HEK293 (cell line): ENCODE results near the gene BACE1-AS.

Source experiments
- CTCF ChIA-PET: fragments of 350-600 bp; formaldehyde crosslinking; extraction: SDS; loops from one replicate; lab custom pipeline; 2021; ENCODE audit warnings: antibody characterized with exemption; lab: Yijun Ruan, JAX
- POLR2A ChIA-PET: fragments of 300-600 bp; formaldehyde crosslinking; extraction: SDS; loops from one replicate; lab custom pipeline; 2020; ENCODE audit warnings: antibody characterized with exemption, inconsistent platforms; lab: Yijun Ruan, JAX
- H3K27ac ChIP-seq: fragments of 200-500 bp; sonication (Bioruptor generic); 2 replicates; pipeline ENCODE4 v1.5.1; 2014; ENCODE audit warnings: low read depth, low read length, control low read depth, inconsistent platforms; ENCODE audit errors: extremely low read depth
- H3K36me3 ChIP-seq, 2 experiments: fragments of 200-500 bp in 1 of 2; sonication (Bioruptor generic) in 1 of 2; 1 replicate in 1 of 2; 2 replicates in 1 of 2; pipeline ENCODE4 v1.5.1; 2014 to 2017; ENCODE audit warnings: inconsistent platforms in 2 of 2, low read length in 2 of 2; ENCODE audit not compliant: control insufficient read depth in 2 of 2, insufficient read depth in 1 of 2
- H3K4me1 ChIP-seq: fragments of 200-500 bp; sonication (Bioruptor generic); 2 replicates; pipeline ENCODE4 v1.5.1; 2014; ENCODE audit warnings: mild to moderate bottlenecking, low read length, inconsistent platforms; ENCODE audit not compliant: control insufficient read depth, insufficient read depth
- H3K4me3 ChIP-seq: 2 replicates; pipeline ENCODE4 v1.5.1; 2011; ENCODE audit warnings: low read depth, mild to moderate bottlenecking, control low read depth, low read length, moderate library complexity
- H3K9me3 ChIP-seq: fragments of 200-500 bp; sonication (Bioruptor generic); 2 replicates; pipeline ENCODE4 v1.5.1; 2014; ENCODE audit warnings: low read depth, low read length, inconsistent platforms; ENCODE audit not compliant: control insufficient read depth, insufficient read depth
- BCL11B ChIP-seq: fragments of 450-650 bp; formaldehyde crosslinking; IDR thresholded peaks from 2 replicates; pipeline ENCODE4 v1.5.1; 2016; ENCODE audit warnings: low read depth, missing biosample characterization, missing genetic modification characterization
- GLIS2 ChIP-seq: fragments of 450-650 bp; formaldehyde crosslinking; IDR thresholded peaks from 2 replicates; pipeline ENCODE4 v1.5.1; 2016; ENCODE audit warnings: missing biosample characterization, missing genetic modification characterization
- KLF7 ChIP-seq: fragments of 450-650 bp; formaldehyde crosslinking; IDR thresholded peaks from 2 replicates; pipeline ENCODE4 v1.5.1; 2016; ENCODE audit warnings: missing biosample characterization, missing genetic modification characterization, borderline replicate concordance
- MEIS1 ChIP-seq: sonication (generic); formaldehyde crosslinking; IDR thresholded peaks from 2 replicates; pipeline ENCODE4 v1.8.1; 2022; ENCODE audit warnings: missing genetic modification reagents, mild to moderate bottlenecking, borderline replicate concordance
- SCRT1 ChIP-seq: fragments of 450-650 bp; formaldehyde crosslinking; IDR thresholded peaks from 2 replicates; pipeline ENCODE4 v1.5.1; 2016; ENCODE audit warnings: missing biosample characterization, missing genetic modification characterization, borderline replicate concordance
- SCRT2 ChIP-seq: fragments of 450-650 bp; formaldehyde crosslinking; IDR thresholded peaks from 2 replicates; pipeline ENCODE4 v1.5.1; 2016; ENCODE audit warnings: missing biosample characterization, missing genetic modification characterization
- SP3 ChIP-seq: fragments of 450-650 bp; formaldehyde crosslinking; IDR thresholded peaks from 2 replicates; pipeline ENCODE4 v1.5.1; 2016; ENCODE audit warnings: missing biosample characterization, missing genetic modification characterization
- ZNF112 ChIP-seq: fragments of 450-650 bp; formaldehyde crosslinking; IDR thresholded peaks from 2 replicates; pipeline ENCODE4 v1.5.0; 2017; ENCODE audit warnings: missing biosample characterization, missing genetic modification characterization
- ZNF174 ChIP-seq: fragments of 450-650 bp; formaldehyde crosslinking; IDR thresholded peaks from 2 replicates; pipeline ENCODE4 v1.5.0; 2017; ENCODE audit warnings: missing biosample characterization, mild to moderate bottlenecking, missing genetic modification characterization
- ZNF221 ChIP-seq: fragments of 450-650 bp; formaldehyde crosslinking; IDR thresholded peaks from 2 replicates; pipeline ENCODE4 v1.5.1; 2017; ENCODE audit warnings: missing biosample characterization, missing genetic modification characterization, borderline replicate concordance
- ZNF266 ChIP-seq: fragments of 450-650 bp; formaldehyde crosslinking; IDR thresholded peaks from 2 replicates; pipeline ENCODE4 v1.5.1; 2016; ENCODE audit warnings: missing biosample characterization, missing genetic modification characterization, low read depth
- ZNF394 ChIP-seq: fragments of 450-650 bp; formaldehyde crosslinking; IDR thresholded peaks from 2 replicates; pipeline ENCODE4 v1.5.1; 2016; ENCODE audit warnings: missing biosample characterization, missing genetic modification characterization, mild to moderate bottlenecking, moderate library complexity, borderline replicate concordance
- ZNF426 ChIP-seq: fragments of 450-650 bp; formaldehyde crosslinking; IDR thresholded peaks from 2 replicates; pipeline ENCODE4 v1.5.1; 2017; ENCODE audit warnings: missing biosample characterization, missing genetic modification characterization, mild to moderate bottlenecking, inconsistent platforms, moderate library complexity
- ZNF549 ChIP-seq: fragments of 450-650 bp; IDR thresholded peaks from 2 replicates; pipeline ENCODE4 v1.5.1; 2018; ENCODE audit warnings: missing biosample characterization, missing genetic modification characterization, mild to moderate bottlenecking, inconsistent platforms, moderate library complexity
- ZNF560 ChIP-seq: fragments of 450-650 bp; formaldehyde crosslinking; IDR thresholded peaks from 2 replicates; pipeline ENCODE4 v1.5.1; 2017; ENCODE audit warnings: missing biosample characterization, missing genetic modification characterization, borderline replicate concordance
- ZNF626 ChIP-seq: fragments of 450-650 bp; sonication (Bioruptor Pico); formaldehyde crosslinking; IDR thresholded peaks from 2 replicates; pipeline ENCODE4 v1.5.1; 2018; ENCODE audit warnings: missing biosample characterization, missing genetic modification characterization, inconsistent platforms
- ZNF654 ChIP-seq: fragments of 450-650 bp; formaldehyde crosslinking; IDR thresholded peaks from 2 replicates; pipeline ENCODE4 v1.5.1; 2016; ENCODE audit warnings: low read depth, missing biosample characterization, missing genetic modification characterization
- ZNF76 ChIP-seq: fragments of 450-650 bp; formaldehyde crosslinking; IDR thresholded peaks from 2 replicates; pipeline ENCODE4; 2016; ENCODE audit warnings: low read depth, missing biosample characterization, missing genetic modification characterization, borderline replicate concordance
- TF ChIP-seq, protein P1 (sequence below): fragments of 450-650 bp; formaldehyde crosslinking; conservative IDR thresholded peaks from 2 replicates; pipeline ENCODE4 v1.5.1; 2016; ENCODE audit warnings: low read depth, missing biosample characterization, missing genetic modification characterization
- TF ChIP-seq, protein P2 (sequence below): fragments of 450-650 bp; formaldehyde crosslinking; IDR thresholded peaks from 2 replicates; pipeline ENCODE4; 2016; ENCODE audit warnings: missing biosample characterization, missing genetic modification characterization
- TF ChIP-seq, protein P3 (sequence below): fragments of 450-650 bp; formaldehyde crosslinking; IDR thresholded peaks from 2 replicates; pipeline ENCODE4 v1.5.1; 2017; ENCODE audit warnings: missing biosample characterization, missing genetic modification characterization

BACE1-AS gene

DNA sequence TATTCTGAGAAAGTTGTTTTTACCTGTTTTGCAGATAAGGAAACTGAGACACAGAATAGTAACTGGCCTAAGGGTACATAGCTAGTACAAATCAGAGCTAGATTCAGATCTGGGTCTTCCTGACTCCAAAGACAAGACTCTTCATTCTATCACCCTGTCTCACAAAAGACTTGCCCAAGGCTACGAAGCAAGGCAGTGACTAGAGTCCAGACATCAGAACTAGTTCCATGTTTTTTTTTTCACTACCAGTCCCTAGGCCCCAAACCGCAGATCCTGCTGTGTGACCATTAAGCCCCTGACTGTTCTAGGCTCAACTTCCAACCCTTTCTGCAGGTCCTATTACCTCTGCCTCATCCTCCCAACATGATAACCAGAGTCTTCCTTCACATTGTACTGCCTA lies 1.5 kb downstream of the BACE1-AS start:
- peaks cover 0 to 71% of the 10 kb centered on the region in 2 experiments; a peak in 2 of 3 replicates for H3K36me3 ChIP-seq
- TF ChIP-seq, protein P1, sequence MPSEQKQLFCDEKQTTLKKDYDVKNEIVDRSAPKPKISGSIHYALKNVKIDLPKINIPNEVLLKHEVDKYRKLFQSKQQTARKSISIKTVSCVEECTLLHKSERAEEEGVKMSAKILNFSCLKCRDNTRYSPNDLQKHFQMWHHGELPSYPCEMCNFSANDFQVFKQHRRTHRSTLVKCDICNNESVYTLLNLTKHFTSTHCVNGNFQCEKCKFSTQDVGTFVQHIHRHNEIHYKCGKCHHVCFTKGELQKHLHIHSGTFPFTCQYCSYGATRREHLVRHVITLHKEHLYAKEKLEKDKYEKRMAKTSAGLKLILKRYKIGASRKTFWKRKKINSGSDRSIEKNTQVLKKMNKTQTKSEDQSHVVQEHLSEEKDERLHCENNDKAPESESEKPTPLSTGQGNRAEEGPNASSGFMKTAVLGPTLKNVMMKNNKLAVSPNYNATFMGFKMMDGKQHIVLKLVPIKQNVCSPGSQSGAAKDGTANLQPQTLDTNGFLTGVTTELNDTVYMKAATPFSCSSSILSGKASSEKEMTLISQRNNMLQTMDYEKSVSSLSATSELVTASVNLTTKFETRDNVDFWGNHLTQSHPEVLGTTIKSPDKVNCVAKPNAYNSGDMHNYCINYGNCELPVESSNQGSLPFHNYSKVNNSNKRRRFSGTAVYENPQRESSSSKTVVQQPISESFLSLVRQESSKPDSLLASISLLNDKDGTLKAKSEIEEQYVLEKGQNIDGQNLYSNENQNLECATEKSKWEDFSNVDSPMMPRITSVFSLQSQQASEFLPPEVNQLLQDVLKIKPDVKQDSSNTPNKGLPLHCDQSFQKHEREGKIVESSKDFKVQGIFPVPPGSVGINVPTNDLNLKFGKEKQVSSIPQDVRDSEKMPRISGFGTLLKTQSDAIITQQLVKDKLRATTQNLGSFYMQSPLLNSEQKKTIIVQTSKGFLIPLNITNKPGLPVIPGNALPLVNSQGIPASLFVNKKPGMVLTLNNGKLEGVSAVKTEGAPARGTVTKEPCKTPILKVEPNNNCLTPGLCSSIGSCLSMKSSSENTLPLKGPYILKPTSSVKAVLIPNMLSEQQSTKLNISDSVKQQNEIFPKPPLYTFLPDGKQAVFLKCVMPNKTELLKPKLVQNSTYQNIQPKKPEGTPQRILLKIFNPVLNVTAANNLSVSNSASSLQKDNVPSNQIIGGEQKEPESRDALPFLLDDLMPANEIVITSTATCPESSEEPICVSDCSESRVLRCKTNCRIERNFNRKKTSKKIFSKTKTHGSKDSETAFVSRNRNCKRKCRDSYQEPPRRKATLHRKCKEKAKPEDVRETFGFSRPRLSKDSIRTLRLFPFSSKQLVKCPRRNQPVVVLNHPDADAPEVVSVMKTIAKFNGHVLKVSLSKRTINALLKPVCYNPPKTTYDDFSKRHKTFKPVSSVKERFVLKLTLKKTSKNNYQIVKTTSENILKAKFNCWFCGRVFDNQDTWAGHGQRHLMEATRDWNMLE, result no peak
- no peak for TF ChIP-seq ZNF174 (tag by site-specific recombination)
- TF ChIP-seq ZNF560 (tag by site-specific recombination), result no peak
- TF ChIP-seq, protein P2, sequence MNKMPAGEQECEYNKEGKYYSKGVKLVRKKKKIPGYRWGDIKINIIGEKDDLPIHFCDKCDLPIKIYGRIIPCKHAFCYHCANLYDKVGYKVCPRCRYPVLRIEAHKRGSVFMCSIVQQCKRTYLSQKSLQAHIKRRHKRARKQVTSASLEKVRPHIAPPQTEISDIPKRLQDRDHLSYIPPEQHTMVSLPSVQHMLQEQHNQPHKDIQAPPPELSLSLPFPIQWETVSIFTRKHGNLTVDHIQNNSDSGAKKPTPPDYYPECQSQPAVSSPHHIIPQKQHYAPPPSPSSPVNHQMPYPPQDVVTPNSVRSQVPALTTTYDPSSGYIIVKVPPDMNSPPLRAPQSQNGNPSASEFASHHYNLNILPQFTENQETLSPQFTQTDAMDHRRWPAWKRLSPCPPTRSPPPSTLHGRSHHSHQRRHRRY, result no peak
- TF ChIP-seq SP3 (tag by site-specific recombination), result no peak
- TF ChIP-seq, protein P3, sequence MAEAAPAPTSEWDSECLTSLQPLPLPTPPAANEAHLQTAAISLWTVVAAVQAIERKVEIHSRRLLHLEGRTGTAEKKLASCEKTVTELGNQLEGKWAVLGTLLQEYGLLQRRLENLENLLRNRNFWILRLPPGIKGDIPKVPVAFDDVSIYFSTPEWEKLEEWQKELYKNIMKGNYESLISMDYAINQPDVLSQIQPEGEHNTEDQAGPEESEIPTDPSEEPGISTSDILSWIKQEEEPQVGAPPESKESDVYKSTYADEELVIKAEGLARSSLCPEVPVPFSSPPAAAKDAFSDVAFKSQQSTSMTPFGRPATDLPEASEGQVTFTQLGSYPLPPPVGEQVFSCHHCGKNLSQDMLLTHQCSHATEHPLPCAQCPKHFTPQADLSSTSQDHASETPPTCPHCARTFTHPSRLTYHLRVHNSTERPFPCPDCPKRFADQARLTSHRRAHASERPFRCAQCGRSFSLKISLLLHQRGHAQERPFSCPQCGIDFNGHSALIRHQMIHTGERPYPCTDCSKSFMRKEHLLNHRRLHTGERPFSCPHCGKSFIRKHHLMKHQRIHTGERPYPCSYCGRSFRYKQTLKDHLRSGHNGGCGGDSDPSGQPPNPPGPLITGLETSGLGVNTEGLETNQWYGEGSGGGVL (tag by site-specific recombination), result no peak
- TF ChIP-seq GLIS2, result no peak
- TF ChIP-seq ZNF221, result no peak
- no peak for TF ChIP-seq MEIS1
- CTCF ChIA-PET, result no interaction called here

DNA sequence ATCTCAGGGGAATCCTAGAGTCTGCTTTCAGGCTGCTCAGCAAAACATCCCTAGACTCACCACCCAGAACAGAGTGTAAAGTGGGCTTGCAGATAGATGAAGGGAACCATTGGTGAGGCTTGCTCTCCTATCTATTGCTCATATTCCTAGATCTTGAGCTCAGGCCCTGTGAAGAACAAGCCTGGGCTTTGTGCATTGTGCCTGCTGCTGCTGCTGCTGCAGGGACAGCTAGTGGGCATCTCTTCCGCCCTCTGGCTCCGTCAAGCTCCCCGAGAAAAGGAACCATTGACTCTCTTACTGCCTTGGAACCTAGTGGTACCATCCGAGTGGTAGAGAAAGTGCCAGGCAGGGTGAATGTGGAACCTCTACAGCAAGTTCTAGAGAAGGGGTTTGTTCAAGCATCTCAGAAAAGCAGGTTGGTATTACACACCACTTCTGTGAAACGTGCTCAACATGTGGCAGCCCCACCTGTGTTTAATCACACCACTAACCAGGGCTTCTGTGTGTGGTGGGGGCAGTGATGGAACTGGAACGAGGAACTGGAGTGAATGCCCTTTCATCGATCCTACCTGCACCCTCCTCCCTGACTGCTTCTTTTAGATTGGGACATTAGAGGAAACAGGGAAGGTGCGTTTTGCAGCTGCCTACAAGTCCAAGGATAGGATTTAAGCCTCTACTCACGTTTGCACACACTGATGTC lies 4.4 kb downstream of the BACE1-AS start:
- TF ChIP-seq ZNF654 (no peak), SCRT1 (tag by site-specific recombination) (peak; percentile 44; the same call in 1 of the 2 replicates), KLF7 (tag by site-specific recombination) (no peak), BCL11B (tag by site-specific recombination) (no peak), ZNF112 (tag by site-specific recombination) (no peak), ZNF76 (tag by site-specific recombination) (no peak), ZNF426 (tag by site-specific recombination) (no peak), ZNF394 (tag by site-specific recombination) (no peak), ZNF626 (tag by site-specific recombination) (no peak), ZNF174 (tag by site-specific recombination) (no peak), ZNF266 (tag by site-specific recombination) (no peak), SCRT2 (tag by site-specific recombination) (peak; percentile 75), ZNF549 (tag by site-specific recombination) (no peak)
- Histone ChIP-seq H3K27ac (no peak overlapping the region), H3K9me3 (no peaks in the 10 kb centered on the region), H3K36me3 (peaks cover 0 to 41% of the 10 kb centered on the region in 2 experiments; a peak in 2 of 3 replicates), H3K4me3 (no peak overlapping the region), H3K4me1 (no peaks in the 10 kb centered on the region)
- CTCF ChIA-PET, result no interaction called here
- POLR2A ChIA-PET, result no interaction called here

More for the DNA sequence above, 1.5 kb downstream of the BACE1-AS start:
- H3K4me3 ChIP-seq, result no peak overlapping the region
- H3K9me3 ChIP-seq, result no peaks in the 10 kb centered on the region
- no peak overlapping the region for H3K27ac ChIP-seq
- POLR2A ChIA-PET, result no interaction called here
- H3K4me1 ChIP-seq, result no peaks in the 10 kb centered on the region
